ENCODE data around the gene SNAP47.

Gene SNAP47

DNA sequence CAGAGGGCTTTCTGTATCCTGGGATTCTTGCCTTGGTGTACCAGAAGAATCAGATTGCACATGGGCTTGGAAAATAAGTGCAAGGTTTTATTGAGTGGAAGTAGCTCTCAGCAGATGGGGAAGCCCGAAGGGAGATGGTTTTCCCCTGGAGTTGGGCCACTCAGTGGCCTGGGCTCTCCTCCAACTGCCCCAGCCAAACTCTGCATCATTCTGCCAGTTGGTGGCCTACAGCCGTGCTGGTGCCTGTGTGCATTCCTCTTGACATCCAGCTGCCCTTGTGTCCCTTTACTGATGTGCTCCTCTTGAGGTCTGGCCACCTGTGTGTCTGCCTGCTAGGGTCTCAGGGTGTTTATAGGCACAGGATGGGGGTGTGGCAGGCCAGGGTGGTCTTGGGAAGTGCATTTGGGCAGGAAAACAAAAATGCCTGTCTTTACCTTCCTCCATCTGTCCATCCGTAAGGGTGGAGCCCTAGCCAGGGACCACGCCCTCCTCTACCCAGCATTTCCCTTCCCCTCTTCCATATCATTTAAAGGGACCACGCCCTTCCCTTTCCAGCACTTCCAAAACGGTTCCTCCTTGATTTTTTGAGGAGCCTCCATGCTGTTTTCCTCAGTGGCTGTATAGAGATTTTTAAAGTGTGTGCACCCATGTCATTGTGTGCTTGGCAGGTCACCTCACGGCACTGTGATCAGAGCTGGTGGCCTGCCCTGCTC is 18.9 kb downstream of the SNAP47 start:
- no peak for DNase-seq

DNA sequence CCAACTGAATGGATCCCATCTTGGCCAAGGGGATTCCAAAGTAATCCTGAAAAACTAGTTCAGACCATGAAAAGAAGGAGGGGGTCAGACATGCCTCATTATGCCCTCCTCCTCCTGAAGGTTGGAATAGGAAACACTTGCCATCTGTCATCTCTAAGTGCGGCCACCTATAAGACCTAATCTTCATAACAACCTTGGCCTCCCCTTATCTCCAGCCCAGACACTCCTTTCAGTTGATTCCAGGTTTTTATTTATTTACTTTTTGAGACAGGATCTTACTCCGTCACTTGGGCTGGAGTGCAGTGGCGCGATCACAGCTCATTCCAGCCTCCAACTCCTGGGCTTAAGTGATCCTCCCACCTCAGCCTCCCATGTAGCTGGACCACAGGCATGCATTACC is 19.7 kb downstream of the SNAP47 start:
- no peak for DNase-seq

- DNase-seq = no peak
These were observed 21.1 kb downstream of the SNAP47 start for GRCh38 chr1:227756172-227756959.

DNA sequence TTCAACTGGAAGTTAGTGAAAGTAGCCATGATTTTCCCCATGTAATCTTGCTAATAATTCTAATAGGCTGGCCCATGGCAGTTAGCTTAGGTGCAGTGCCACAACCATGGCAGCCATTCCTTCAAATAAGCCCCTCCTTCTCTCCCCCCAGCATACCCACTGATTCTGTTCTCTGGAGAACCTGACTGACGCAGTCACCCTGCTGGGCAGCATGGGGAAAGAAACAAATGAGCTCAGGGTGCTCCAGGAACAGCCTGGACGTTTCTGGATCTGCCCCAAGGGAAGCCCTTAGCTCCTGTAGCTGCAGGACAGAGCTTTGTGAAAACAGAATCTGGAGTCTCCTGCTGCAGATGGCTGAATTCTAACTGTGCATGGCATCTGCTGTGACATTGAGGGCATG is 22.5 kb downstream of the SNAP47 start:
- DNase-seq = no peak

DNA sequence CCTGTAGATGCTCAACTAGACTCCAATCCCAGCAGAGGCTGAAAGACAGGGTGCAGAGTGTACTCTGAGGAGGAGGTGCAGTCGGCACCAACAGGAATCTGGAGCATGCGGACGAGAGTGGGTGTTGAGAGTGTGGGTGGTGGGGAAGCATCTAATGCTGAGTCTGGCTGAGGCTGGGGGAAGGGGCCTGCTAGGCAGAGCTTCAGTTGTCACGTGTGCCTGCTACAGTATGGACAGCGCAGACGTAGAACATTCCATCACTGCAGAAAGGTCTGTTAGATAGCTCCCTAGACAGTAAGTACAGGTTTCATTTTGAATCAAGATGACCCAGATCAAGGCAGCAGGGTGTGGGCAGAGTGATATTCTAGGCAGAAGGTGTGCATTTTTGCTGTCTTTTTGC is 23.1 kb downstream of the SNAP47 start:
- no peak for DNase-seq

GRCh38 chr1:227759341-227760300 is 24.4 kb downstream of the SNAP47 start:
- no peak for DNase-seq

DNA sequence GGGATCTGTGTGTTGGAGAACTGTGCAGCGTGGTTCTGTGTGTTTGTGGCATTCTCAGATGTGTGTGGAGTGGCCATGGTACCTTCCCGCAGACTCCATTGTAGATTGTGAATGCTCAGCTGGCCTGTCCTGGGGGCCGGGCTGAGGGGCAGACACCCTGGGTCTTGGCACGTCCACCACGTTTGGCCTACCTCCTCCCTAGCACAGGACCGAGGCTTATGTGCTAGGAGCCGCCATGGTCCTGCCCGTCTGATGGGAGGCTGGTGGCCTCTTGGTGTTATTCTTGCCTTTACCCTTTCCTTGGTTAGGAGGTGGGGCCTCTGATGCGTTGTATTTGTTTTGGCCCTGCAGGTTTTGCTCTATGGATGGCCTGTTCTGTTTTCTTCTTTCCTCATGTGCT is 25.1 kb downstream of the SNAP47 start:
- DNase-seq = no peak

- DNase-seq = no peak
These were observed 26.5 kb downstream of the SNAP47 start for GRCh38 chr1:227761621-227762230.

DNA sequence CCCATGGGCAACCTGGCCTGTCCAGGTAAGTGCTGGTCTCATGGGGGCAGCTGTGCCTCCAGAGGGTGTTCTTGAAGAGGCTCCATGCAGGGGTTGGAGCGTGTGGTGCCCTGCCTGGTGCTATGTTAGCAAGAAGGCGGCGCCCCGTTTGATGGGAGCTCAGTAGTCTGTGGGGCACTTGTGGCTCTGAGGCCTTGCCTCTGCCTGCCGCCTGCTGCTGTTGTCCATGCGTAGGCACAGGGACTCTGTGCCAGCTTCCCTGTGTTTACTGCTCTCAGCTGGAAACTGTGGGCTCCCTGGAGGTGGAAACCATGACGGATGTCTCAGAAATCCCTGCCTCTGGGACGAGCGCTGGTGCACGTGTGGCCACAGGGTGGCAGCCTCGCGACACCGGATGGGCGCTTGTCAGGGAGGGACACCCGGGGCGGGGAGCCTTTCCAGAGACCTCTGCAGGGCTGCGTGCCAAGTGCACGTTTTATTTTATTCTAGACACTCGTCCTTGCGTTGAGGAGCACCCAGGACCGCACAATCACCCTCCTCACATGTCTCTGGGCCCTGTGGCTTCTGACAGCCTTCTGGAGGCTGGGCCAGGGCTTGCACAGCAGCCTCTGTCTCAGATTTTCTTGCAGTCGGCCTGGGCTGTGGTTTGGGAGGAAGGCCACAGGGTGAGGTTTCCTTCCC is 27.1 kb downstream of the SNAP47 start:
- DNase-seq = peak; percentile 77

- DNase-seq = no peak
These were observed 28.2 kb downstream of the SNAP47 start for GRCh38 chr1:227763246-227764018.

- DNase-seq = no peak
These were observed 28.8 kb downstream of the SNAP47 start for GRCh38 chr1:227764019-227764391.

DNA sequence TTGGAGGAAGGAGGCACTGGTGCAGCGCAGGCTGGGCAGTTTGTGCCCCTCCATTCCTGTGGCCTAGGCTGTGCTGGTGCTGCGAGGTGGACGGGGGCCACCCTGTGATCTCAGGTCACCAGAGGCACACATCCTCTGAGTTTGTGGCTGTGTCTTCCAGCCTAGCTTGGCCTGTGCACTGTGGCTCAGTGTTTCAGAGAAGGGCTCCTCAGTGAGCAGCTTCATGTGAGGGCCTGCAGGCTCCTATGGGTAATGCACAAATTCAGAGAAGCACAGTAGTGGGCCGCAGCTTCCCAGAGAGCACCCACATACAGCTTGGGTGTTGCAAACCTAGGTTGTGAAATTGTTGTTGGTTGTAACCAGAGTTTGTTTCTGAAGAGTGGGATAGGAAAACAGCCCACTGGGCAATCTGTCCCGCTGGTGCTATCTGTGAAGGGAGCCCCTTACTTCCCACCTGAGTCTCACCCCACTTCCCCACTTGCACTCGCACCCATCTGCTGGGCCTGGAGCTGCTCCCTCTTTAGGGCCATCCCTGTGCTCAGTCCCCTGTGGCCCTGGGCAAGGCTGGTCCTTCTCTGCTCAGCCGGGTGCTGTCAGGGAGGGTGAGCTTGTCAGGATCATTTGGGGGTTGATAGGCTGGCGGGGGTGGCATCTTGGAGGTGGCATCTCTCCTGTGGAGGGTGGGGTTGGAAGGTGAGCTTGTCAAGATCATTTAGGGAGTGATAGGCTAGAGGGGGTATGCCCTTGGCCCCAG is 30.2 kb downstream of the SNAP47 start:
- no peak for DNase-seq

DNA sequence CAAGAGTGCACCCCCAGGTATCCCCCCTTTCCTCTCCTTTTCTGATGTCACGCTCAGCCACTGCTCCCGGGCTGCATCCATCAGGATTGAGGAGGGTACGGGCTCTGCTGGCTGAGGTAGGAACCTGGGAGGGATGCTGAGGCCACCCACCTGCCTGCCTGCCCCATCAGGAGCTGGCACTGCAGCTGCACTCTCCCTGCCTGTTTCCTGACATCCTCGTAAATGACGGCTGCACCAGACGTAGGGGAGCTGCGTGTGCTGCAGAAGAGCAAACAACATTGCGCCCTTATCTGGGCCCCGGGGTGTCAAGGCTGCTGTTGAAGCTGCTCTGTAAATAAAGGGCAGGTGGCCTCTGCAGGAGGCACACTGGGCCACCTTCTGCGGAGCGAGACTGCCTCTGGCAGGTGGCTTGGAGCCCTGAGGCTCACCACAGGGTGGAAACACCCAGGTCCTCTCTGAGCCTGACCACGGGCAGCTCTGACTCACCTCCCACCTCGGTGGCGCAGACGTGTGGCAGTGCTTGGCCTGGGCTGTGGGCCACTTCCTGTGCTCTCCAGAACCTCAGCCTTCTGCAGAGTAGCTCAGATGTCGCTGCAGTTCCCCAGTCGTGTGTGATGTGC is 30.9 kb downstream of the SNAP47 start:
- DNase-seq = peak; percentile 58

DNA sequence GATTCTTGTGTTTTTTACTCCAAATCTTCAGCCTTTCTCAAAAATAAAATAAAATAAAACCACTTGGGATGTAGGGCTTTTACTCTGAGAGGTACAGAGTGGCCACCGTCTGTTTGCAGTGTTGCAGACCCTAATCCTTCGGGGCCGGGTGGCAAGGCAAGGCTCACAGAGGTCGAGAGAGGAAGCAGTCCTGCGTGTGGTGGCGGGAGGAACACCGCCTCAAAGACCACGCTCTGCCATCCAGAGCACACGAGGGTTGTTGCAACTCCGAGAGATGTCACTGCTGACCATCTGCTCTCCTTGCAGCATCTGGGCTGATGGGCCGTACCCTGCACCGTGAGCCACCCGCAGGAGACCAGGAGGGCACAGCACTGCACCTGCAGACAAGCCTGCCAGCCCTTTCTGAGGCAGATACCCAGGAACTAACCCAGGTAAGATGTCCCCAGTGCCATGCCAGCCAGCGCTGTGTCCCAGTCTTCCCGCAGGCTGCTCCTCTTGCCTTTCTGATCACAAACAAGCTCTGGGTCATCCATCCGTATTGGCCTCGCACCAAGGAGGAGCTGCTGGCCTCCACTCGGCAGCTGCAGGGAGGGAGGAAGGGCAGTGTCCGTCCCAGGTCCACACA is 31.5 kb downstream of the SNAP47 start:
- no peak for DNase-seq

DNA sequence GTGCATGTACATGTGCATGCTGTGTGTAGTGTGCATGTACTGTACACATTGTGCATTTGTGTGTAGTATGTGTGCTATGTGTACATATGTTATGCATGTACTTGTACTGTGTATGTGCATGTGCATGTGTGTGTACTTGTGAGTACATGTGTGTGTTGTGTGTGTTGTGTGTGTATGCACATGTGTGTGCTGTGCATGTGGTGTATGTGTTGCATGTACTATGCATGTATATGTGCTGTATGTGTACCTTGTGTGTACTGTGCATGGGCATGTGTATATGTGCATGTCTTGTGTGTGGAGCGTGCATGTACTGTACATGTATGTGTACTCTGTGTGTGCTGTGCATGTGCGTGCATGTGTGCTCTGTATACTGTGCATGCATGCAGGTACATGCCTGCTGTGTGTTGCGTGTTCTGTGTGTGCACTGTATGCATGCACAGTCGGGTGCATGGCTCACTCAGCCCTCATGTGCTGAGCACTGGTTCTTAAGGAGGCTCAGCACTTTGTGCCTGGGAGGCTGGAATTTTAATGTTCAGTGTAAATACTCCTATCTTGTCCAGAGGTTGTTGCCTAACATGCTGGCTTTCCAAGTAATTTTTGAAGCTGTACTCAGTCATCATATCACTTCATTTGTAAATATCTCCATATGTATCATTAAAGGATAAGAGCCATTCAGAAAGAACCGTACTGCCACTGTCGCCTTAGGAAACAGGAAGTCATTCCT is 32.3 kb downstream of the SNAP47 start:
- DNase-seq = no peak

- no peak for DNase-seq
These were observed 32.8 kb downstream of the SNAP47 start for GRCh38 chr1:227768125-227768439.

GRCh38 chr1:227768640-227769039 is 33.4 kb downstream of the SNAP47 start:
- DNase-seq = no peak

DNA sequence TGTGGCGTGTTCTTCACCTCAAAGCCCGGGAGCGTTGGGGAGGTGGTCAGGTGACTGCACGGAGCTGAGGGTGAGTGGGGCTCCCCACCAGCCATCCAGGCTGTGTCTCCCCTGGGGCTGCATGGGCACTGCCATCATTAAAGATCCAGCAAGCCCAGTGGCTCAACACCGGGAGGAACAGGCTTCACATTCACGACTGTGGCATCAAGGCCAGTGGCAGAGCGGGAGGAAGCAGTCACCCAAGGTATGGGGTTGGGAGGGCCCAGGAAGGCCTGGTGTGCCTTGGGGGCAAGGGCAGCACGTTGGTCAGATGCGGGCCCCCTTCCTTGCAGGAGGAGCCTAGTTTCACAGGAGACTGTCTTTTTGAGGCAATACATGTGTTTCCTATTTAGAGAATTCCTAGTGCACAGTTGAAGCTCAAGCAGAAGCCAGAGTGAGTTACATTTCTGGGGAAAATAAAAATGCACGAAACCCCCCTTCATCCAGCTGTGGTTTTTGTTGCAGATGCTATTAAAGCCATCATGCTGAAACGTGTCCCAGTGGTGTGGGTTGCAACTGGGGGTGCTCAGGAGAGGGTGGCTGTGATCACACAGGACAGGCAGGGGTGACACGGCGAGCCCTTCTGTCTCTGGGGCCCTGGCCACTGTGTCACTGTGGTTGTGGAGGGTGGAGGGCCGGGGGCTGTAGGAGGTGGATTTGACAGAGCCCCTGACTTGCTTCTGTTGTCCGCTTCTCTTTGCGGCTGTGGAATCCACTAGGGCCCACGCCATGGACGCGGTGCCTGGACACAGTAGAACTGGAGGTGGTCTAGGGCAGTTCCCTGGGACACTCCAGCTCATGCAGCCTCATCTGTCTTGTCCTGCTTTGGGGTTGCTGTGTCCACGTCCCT is 34.1 kb downstream of the SNAP47 start:
- no peak for DNase-seq

All from activated CD4-positive, alpha-beta T cell treated with anti-CD3 and anti-CD28 coated beads for 1 hour (primary cell).